SK-N-SH (cell line): ENCODE results near the gene FBXO7. TPM values are rescaled to one million over a fixed set of nuclear protein-coding genes. Genes with fewer than 3 reads are reported as not detected.

ENCODE experiments used
- CTCF ChIA-PET: fragments of 300-600, 350-600 bp; formaldehyde crosslinking; extraction: SDS; loops from one replicate; lab custom pipeline; 2021; lab: Yijun Ruan, JAX
- POLR2A ChIA-PET: fragments of 350-600 bp; sonication (Branson Sonifier 250); formaldehyde crosslinking; extraction: SDS; loops from one replicate; lab custom pipeline; 2020; ENCODE audit warnings: antibody characterized with exemption, inconsistent platforms; lab: Yijun Ruan, JAX
- DNase-seq: peaks from one replicate; pipeline ENCODE4 v3.0.0; 2012
- H2AFZ ChIP-seq: fragments of 200-600 bp; sonication (generic); 2 replicates; pipeline ENCODE4 v1.8.1; 2016; ENCODE audit warnings: antibody characterized with exemption, mild to moderate bottlenecking, low read depth
- H3F3A ChIP-seq: fragments of 200-600 bp; sonication (generic); replicated peaks from 2 replicates; pipeline ENCODE3; 2016; ENCODE audit warnings: antibody characterized with exemption, mild to moderate bottlenecking; ENCODE audit not compliant: insufficient read depth
- H3K27ac ChIP-seq, 2 experiments: fragments of 200-500 bp in 1 of 2; fragments of 200-600 bp in 1 of 2; sonication (Bioruptor generic) in 1 of 2; sonication (generic), shearing (Covaris generic) in 1 of 2; 2 replicates each; pipeline versions ENCODE4 v1.5.1 to v1.6.1; 2014 to 2016; ENCODE audit warnings: low read depth in 2 of 2, inconsistent platforms in 1 of 2, low read length in 1 of 2, mild to moderate bottlenecking in 1 of 2, mixed read lengths in 1 of 2
- H3K27me3 ChIP-seq: fragments of 200-600 bp; sonication (generic), shearing (Covaris generic); 2 replicates; pipeline ENCODE4 v1.6.1; 2016; ENCODE audit warnings: mixed run types; ENCODE audit not compliant: insufficient read depth
- H3K36me3 ChIP-seq, 2 experiments: fragments of 200-500 bp in 1 of 2; fragments of 200-600 bp in 1 of 2; sonication (Bioruptor generic) in 1 of 2; sonication (generic) in 1 of 2; replicated peaks in 1 of 2; 2 replicates each; pipeline versions ENCODE3 to v1.5.1; 2014 to 2016; ENCODE audit warnings: low read length in 1 of 2, mild to moderate bottlenecking in 1 of 2; ENCODE audit not compliant: insufficient read depth in 2 of 2, control insufficient read depth in 1 of 2
- H3K4me1 ChIP-seq, 2 experiments: fragments of 200-500 bp in 1 of 2; fragments of 200-600 bp in 1 of 2; sonication (Bioruptor generic) in 1 of 2; sonication (generic), shearing (Covaris generic) in 1 of 2; 2 replicates each; pipeline versions ENCODE4 v1.5.1 to v1.6.1; 2014 to 2016; ENCODE audit warnings: low read depth in 1 of 2, low read length in 1 of 2, mixed run types in 1 of 2; ENCODE audit not compliant: insufficient read depth in 2 of 2, control insufficient read depth in 1 of 2
- H3K4me2 ChIP-seq: fragments of 200-600 bp; sonication (generic), shearing (Covaris generic); 2 replicates; pipeline ENCODE4 v1.6.1; 2017; ENCODE audit warnings: mixed run types
- H3K4me3 ChIP-seq, 2 experiments: fragments of 200-500 bp in 1 of 2; fragments of 200-600 bp in 1 of 2; sonication (Bioruptor generic) in 1 of 2; sonication (generic), shearing (Covaris generic) in 1 of 2; 2 replicates each; pipeline versions ENCODE4 v1.5.1 to v1.8.1; 2014 to 2016; ENCODE audit warnings: low read depth in 2 of 2, inconsistent platforms in 1 of 2, low read length in 1 of 2, mild to moderate bottlenecking in 1 of 2, mixed read lengths in 1 of 2, moderate library complexity in 1 of 2
- H3K79me2 ChIP-seq: fragments of 200-600 bp; sonication (generic); 2 replicates; pipeline ENCODE4 v1.8.1; 2017; ENCODE audit warnings: mild to moderate bottlenecking; ENCODE audit not compliant: insufficient read depth
- H3K9ac ChIP-seq: fragments of 200-600 bp; sonication (generic); 2 replicates; pipeline ENCODE4 v1.6.1; 2017; ENCODE audit warnings: mixed run types
- H3K9me2 ChIP-seq: fragments of 200-600 bp; sonication (generic); 2 replicates; pipeline ENCODE4 v1.6.1; 2017; ENCODE audit warnings: mixed run types
- H3K9me3 ChIP-seq: fragments of 200-600 bp; sonication (generic); 2 replicates; pipeline ENCODE4 v1.6.1; 2017; ENCODE audit warnings: mixed run types, mild to moderate bottlenecking, moderate library complexity
- H4K20me1 ChIP-seq: fragments of 200-600 bp; sonication (generic); 2 replicates; pipeline ENCODE4 v1.6.1; 2017; ENCODE audit warnings: mild to moderate bottlenecking, mixed run types; ENCODE audit not compliant: insufficient read depth
- CHD2 ChIP-seq: fragments of 150-350 bp; IDR thresholded peaks from 2 replicates; pipeline ENCODE4 v1.6.1; 2018; ENCODE audit warnings: low read length; ENCODE audit not compliant: partially characterized antibody
- EZH2phosphoT487 ChIP-seq: fragments of 200-600 bp; sonication (generic); IDR thresholded peaks from 2 replicates; pipeline ENCODE4 v1.6.1; 2017; ENCODE audit warnings: low read depth, mixed run types, mild to moderate bottlenecking, antibody characterized with exemption, moderate library complexity, borderline replicate concordance
- FOSL2 ChIP-seq: IDR thresholded peaks from 2 replicates; pipeline ENCODE4 v1.4.0; 2012; ENCODE audit warnings: low read depth, mild to moderate bottlenecking, moderate library complexity, borderline replicate concordance
- FOXJ3 ChIP-seq: sonication (generic); formaldehyde crosslinking; IDR thresholded peaks from 2 replicates; pipeline ENCODE4 v1.5.1; 2020; ENCODE audit warnings: mild to moderate bottlenecking, missing genetic modification reagents
- GABPA ChIP-seq: IDR thresholded peaks from 2 replicates; pipeline ENCODE4 v1.4.0; 2012; ENCODE audit warnings: low read depth, mild to moderate bottlenecking
- MAX ChIP-seq: IDR thresholded peaks from 2 replicates; pipeline ENCODE4 v1.4.0; 2012; ENCODE audit warnings: low read depth
- MEF2A ChIP-seq: IDR thresholded peaks from 2 replicates; pipeline ENCODE4 v1.4.0; 2012; ENCODE audit warnings: low read depth, borderline replicate concordance
- NRF1 ChIP-seq: IDR thresholded peaks from 2 replicates; pipeline ENCODE4 v1.6.1; 2012; ENCODE audit warnings: low read depth, mild to moderate bottlenecking, low read length
- PBX3 ChIP-seq: IDR thresholded peaks from 2 replicates; pipeline ENCODE4; 2012
- POLR2AphosphoS5 ChIP-seq: IDR thresholded peaks from 2 replicates; pipeline ENCODE4 v1.6.1; 2012; ENCODE audit warnings: low read depth, low read length
- RCOR1 ChIP-seq: fragments of 150-350 bp; IDR thresholded peaks from 2 replicates; pipeline ENCODE4 v1.6.1; 2017; ENCODE audit warnings: antibody characterized with exemption, low read length
- RFX5 ChIP-seq: IDR thresholded peaks from 2 replicates; pipeline ENCODE4 v1.6.1; 2012; ENCODE audit warnings: mild to moderate bottlenecking, improper control_type of control experiment, low read length
- SMC3 ChIP-seq: IDR thresholded peaks from 2 replicates; pipeline ENCODE4 v1.6.1; 2012; ENCODE audit warnings: low read depth, low read length, improper control_type of control experiment
- TCF12 ChIP-seq: IDR thresholded peaks from 2 replicates; pipeline ENCODE4 v1.4.0; 2012
- TEAD4 ChIP-seq: IDR thresholded peaks from 2 replicates; pipeline ENCODE4 v1.4.0; 2012; ENCODE audit warnings: mild to moderate bottlenecking, borderline replicate concordance; ENCODE audit not compliant: insufficient read depth
- USF2 ChIP-seq: fragments of 150-350 bp; IDR thresholded peaks from 2 replicates; pipeline ENCODE4 v1.6.1; 2017; ENCODE audit warnings: antibody characterized with exemption, low read length, low read depth, borderline replicate concordance
- YY1 ChIP-seq: IDR thresholded peaks from 2 replicates; pipeline ENCODE4 v1.4.0; 2012; ENCODE audit warnings: low read depth, mild to moderate bottlenecking
- WGBS: methylation state at CpG from one replicate; pipeline ENCODE4 v1.1.6; 2017; ENCODE audit warnings: low lambda C conversion rate; 5-methylcytosine and 5-hydroxymethylcytosine counted together
- polyA plus RNA-seq, 3 experiments: library from polyadenylated mRNA; depleted of rRNA; stranded (reverse); fragments of >200 nt; gene quantifications; 2 replicates each; pipeline ENCODE4 v1.2.3, GENCODE V29; 2012

Gene FBXO7
- polyA plus RNA-seq, 1 of the 3 experiments (the other 2 are of a cell fraction) = 77.3 TPM

- no peaks in the 10 kb centered on the region for H3K9me3 ChIP-seq
- H3K4me2 ChIP-seq = no peak overlapping the region
- H2AFZ ChIP-seq = no peak overlapping the region
- TF ChIP-seq USF2 = no peak
- TF ChIP-seq, all 33 proteins: peak for 0
- Histone ChIP-seq H3K9me2 (no peaks in the 10 kb centered on the region), H3K79me2 (no peaks in the 10 kb centered on the region), H3K36me3 (no peaks in the 10 kb centered on the region), H3K27me3 (no peaks in the 10 kb centered on the region; the same call in 1 of the 2 replicates), H4K20me1 (no peaks in the 10 kb centered on the region), H3F3A (no peaks in the 10 kb centered on the region), H3K4me1 (no peaks in the 10 kb centered on the region), H3K4me3 (no peak overlapping the region), H3K27ac (no peak overlapping the region), H3K9ac (no peak overlapping the region)
- ChIA-PET CTCF (interaction anchor here (0.9 to 1.5 kb wide), 4 partner anchors 14 to 507 kb away, joined by 3 to 11 read pairs (median 4); no protein-coding TSS in a partner anchor), POLR2A (interaction anchor here (0.7 kb wide), 1 partner anchor 852 kb away, joined by 3 read pairs; no protein-coding TSS in a partner anchor)
- 67% methylated on average over 14 of the region's 17 CpGs for WGBS
- no peak for DNase-seq
Observed at GRCh38 chr22:32542677-32543357, 68.2 kb downstream of the FBXO7 start.

GRCh38 chr22:32544953-32545558, 70.4 kb downstream of the FBXO7 start:
- ChIA-PET POLR2A (no interaction called here), CTCF (interaction anchor here (2.0 kb wide), 1 partner anchor 441 kb away, joined by 7 read pairs; no protein-coding TSS in a partner anchor)
- Histone ChIP-seq H3K4me1 (no peaks in the 10 kb centered on the region), H3K36me3 (no peaks in the 10 kb centered on the region), H4K20me1 (no peaks in the 10 kb centered on the region), H3K4me2 (no peak overlapping the region), H3K27me3 (no peaks in the 10 kb centered on the region; the same call in 1 of the 2 replicates), H3K9me3 (no peaks in the 10 kb centered on the region), H3K79me2 (no peaks in the 10 kb centered on the region), H3K9me2 (no peaks in the 10 kb centered on the region), H3F3A (no peaks in the 10 kb centered on the region), H3K4me3 (no peak overlapping the region), H3K27ac (no peak overlapping the region), H2AFZ (no peak overlapping the region), H3K9ac (no peak overlapping the region)
- WGBS = 70% methylated on average over 6 of the region's 6 CpGs
- no peak for DNase-seq
- no peak for TF ChIP-seq RCOR1
- TF ChIP-seq NRF1 = no peak
- no peak for TF ChIP-seq GABPA
- no peak for TF ChIP-seq FOXJ3 (CRISPR knock-in tag)
- no peak for TF ChIP-seq MEF2A
- no peak for TF ChIP-seq RFX5
- TF ChIP-seq YY1 = no peak
- no peak for TF ChIP-seq MAX
- no peak for TF ChIP-seq CHD2
- TF ChIP-seq FOSL2 = no peak
- TF ChIP-seq PBX3 = no peak
- no peak for TF ChIP-seq TCF12
- TF ChIP-seq SMC3 = no peak
- no peak for TF ChIP-seq POLR2AphosphoS5
- no peak for TF ChIP-seq TEAD4
- no peak for TF ChIP-seq EZH2phosphoT487
